Measurements from ENCODE around the gene LCP2.

LCP2 gene

DNA sequence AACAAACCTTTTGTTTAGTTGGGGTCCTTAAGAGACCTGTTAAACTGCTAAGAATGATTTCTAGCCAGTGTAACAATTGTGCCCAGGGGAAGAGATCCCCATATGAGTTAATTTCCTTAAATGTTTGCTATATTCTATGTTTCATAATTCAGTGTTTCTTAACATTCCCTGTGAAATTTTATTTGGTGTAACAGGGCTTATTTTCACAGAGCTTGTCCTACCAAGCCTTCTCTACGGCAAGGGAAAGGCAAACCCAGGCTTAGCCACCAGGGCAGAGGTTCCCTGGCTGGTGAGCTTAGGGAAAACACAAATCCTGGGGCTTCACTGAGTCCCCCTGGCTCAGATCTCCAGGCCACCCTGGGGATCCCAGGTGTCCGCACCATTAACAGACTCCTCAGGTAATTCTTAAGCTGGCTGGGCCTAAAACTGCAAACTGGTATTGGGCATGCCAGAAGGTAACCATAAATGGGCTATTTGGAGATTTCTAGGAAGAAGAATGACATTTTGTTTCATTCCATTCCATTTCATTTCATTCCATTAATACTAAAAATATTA lies 17.0 kb upstream of the LCP2 start:
- no peak for DNase-seq

DNA sequence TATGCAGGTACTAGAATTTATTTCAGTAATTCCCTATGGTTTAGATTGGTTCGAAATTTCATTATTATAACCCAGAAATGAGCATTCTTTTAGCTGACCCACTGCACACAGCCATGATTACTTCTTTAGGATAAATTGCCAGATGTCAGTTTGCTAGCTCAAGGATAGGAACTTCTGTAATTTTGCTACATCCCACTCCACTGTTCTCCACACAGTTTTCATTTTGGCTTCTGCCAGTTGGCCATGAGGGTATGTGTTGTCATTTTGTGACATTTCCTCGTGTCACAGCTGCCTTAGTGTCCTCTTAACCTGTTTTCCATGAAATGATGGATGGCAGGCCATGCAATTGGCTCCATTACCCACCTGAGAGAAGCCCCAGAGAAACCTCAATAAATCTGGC lies 16.2 kb upstream of the LCP2 start:
- DNase-seq = no peak

DNA sequence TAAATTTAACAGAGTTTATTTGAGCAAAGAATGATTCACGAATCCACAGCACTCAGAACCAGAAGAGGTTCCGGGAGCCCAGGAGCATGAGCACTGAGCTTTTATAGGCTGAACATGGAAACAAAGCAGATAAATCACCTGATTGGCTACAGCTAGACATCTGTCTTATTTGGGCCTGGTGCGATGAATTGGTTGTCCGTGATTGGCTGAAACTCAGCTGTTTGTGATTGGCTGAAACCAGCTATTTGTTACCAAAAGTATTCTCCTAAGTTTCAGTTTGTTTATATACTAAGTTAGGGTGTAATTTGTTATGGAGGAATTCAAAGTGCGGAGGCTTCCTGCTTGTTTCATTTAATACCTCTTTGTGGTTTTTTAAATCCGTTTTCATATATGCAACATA lies 15.8 kb upstream of the LCP2 start:
- no peak for DNase-seq

DNA sequence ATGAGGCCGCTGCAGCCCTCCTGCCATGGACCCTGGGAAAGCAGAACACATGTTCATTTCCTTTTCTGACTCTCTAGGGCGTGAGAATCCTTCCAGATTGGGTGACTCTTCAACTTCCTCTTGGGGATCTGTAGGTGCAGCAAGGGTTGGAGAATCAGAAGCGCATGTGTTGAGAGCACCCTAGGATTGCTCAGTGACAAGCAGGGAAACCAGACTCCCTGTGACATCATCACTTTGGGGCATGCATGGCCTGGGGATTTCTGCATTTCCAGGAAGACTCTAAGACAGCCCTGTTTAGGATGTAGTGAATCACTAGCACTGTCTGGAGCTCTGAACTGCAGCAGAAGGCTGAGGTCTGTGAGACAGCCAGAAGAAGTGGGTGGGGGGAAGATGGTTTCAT lies 15.1 kb upstream of the LCP2 start:
- DNase-seq = no peak

DNA sequence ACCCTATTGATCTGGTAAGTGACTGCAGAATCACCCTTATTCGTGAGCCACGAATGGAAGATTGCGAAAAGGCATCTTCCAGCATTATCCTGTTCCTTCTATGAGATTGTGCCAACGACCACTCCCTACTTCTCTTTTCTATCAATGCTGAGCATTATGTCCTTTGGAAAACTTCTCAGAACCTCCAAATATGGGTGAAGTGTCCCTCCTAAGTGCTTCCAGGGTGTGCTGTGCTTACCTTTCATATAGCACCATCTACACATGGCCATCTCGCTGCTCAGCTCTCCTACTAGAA lies 14.7 kb upstream of the LCP2 start:
- DNase-seq = no peak

DNA sequence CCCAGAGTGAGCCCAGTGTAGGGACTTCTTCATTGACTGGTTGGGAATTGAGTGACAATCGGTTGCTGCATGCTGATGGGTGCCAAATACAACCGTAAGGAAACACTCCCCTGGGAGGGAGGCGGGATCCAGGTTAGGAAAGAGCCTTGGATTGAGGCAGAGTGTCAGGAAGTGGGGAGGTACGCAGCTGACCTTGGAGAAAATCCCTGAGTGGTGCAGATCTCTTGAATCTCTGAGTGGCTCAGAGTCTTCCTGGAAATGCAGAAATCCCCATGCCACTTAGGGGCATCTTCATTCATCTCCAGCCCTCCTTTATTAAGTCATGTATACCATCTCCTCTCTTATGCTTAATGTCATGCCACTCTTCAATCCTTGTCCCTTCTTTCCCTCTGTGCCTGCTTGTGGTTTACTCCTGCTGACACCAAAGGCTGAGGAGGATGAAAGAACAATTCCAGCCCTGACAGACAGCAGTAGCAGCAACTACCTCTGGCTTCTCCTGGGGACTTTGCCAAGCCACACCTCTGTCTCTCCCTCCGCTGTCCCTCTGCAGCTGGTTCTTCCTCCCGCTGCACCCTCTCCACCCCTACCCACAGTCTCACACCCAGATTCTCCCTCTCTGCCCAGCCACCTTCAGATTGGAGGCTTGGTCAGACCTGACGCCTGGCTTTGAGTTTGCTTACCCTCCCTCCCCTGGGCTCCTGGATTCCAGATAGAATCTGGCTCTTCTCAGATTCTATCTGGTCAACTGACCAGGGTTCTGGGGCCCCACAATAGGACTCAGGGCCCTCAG lies 14.1 kb upstream of the LCP2 start:
- DNase-seq = no peak

DNA sequence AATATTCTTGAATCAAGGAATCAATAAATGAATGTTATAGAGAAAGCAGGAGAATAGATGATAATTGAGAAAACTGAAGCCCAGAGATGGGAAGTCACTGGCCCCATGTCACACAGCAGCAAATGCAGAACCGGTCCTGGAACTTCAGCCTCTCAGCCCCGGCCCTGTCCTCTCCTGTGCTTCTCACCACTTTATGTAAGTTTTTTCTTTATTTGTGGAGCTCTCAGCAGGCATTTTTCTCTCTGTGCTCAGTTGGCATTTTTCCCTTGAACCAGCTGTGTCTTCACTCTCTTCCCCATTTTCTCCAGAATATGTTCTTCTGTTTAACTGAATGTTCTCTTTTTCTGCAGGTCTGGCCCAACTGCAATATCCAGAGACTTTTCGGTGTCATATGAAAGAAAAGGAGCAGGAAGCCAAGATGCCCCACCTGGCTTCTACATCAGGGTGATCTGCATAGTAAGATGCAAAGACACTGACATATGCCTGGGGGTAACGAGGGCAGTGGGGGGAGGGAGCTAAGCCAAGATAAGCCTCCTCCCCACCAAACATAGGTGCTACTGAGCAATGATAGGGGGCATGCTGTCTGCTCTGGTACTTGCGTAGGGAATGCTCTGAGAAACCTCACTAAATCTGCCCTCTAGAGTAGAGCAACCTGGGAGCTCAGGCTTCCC lies 12.8 kb upstream of the LCP2 start:
- no peak for DNase-seq

DNA sequence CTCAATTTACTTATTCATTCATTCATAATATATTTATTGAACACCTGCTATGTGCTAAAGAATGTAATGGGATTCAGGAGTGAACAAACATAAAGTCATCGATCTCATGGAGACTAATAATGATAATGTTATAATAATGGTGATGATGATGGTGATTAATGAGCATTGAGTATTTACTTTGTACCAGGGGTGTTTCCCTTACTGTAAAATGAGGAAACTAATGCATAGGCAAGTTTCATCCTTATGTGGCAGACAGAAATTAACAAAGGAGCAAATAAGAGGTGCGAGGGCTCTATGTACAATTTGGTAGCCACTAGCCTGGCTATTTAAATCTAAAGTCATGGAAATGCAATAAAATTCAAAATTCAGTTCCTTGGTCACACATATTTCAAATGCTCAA lies 11.1 kb upstream of the LCP2 start:
- DNase-seq = no peak

DNA sequence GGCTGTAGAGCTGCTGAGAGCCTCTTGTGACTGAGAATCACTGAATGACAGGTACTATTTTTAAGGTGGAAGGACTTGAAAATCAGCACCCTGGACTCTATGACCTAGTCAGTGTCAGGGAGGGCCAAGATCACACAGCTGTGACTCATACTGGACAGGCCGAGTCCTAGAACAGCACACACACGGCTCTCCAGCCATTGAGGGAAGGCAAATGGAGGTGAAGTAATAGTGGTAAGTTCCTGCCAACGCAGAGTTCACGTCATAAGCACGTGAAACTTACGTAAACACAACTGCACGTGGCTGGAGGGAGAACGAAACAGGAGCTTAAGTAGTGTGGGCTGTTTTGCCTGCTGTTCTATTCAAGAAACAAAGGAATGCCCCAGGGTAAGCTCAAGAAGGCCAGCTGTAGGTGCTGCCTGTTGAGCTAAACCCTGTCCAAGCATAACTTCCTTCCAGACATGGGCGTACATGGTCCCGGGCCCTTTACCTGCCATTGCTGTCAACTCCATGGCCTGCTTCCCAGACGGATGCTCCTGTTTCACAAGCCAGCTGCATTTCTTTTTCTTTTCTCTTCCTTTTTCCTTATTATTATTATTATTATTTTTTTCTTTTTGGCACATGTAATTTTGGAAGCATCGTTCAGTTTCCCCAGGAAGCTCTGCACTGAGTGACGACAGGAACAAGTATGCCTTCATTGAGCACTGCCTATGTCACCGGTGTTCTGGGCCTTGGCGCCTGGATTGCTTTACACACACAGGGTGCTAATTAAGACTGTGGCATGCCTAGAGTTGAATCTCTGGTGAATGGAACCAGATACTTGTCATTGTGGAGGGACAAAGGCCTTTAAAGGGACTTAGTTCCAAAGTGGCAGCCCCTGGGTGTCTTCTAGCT lies 10.2 kb upstream of the LCP2 start:
- no peak for DNase-seq

DNA sequence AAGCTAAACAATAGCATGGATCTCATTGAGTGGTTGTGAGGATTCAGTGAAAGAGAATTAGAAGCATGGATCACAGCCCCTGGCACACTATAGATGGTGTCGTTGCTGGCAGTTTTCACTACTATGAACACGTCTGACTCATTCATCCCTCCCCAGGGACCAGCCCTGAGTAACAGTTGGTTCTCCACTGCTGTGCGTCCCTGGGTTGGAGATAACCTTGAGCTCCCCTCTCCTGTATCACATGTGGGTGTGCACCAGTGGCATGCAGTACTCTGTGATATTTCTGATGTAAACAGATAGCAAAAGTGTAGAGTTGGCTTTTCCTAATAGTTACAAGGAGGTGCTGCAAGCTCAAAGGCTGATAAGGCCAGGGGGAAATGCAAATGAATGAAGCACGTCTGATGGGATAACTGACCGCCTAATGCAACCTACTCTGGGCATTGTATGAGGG lies 8.8 kb upstream of the LCP2 start:
- DNase-seq = no peak

DNA sequence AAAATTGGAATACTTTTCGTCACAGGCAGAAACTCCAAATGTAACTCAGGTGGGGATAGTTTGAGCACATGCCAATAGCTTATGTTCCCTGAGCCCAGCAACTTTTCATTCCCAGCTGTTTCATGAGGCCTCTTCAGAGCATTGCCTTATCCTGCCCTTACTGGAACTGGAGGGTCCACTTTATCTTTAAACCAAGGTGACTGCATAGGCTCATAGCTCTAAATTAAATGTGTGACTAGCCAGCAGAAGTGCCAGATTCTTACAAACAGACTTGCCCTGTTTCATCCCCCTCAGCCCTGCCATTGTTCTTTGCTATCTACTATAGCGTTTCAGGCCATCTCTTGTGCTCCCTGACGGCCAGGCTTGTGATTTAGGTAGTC lies 8.1 kb upstream of the LCP2 start:
- no peak for DNase-seq

DNA sequence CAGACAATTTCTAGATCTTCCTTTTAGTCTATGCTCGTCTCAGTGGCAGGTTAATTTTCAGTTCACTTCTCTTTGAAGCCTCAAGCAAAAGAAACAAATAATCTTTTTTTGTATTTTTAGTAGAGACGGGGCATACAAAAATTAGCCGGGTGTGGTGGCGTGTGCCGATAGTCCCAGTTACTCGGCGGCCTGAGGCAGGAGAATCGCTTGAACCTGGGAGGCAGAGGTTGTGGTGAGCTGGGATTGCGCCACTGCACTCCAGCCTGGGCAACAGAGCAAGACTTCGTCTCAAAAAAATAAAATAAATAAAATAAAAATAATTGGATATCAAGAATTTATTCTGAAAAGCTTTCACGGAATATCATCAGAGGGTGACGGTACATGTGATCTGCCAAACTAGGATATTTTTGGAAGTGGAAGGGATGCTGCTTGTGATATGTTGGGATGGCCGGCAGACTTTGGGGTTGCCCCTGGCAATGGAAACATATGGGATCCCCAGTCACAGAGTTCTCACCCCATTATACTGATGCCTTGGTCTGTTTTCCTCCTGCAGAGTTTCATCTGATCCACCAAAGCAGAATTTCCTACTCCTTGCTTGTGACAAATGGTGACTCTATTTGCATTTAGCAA lies 7.6 kb upstream of the LCP2 start:
- no peak for DNase-seq

DNA sequence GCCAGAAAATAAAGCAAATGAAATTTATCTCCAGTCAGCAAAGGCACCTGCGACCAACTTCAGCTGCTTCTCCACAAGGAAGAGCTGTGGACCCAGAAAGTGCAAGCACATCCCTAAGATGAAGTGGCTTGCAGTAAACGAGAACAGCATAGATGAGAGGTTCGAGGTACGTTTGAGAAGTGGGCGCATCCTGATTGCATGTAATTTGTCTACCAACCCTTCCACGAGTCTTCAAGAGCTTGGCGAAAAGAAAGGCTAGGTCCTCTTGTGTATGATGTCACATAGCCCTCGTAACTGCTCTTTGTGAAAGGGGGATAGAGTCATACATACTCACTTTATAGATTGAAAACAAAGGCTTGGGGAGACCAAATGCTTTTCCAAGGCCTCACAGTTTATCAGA lies 6.0 kb upstream of the LCP2 start:
- DNase-seq = no peak

DNA sequence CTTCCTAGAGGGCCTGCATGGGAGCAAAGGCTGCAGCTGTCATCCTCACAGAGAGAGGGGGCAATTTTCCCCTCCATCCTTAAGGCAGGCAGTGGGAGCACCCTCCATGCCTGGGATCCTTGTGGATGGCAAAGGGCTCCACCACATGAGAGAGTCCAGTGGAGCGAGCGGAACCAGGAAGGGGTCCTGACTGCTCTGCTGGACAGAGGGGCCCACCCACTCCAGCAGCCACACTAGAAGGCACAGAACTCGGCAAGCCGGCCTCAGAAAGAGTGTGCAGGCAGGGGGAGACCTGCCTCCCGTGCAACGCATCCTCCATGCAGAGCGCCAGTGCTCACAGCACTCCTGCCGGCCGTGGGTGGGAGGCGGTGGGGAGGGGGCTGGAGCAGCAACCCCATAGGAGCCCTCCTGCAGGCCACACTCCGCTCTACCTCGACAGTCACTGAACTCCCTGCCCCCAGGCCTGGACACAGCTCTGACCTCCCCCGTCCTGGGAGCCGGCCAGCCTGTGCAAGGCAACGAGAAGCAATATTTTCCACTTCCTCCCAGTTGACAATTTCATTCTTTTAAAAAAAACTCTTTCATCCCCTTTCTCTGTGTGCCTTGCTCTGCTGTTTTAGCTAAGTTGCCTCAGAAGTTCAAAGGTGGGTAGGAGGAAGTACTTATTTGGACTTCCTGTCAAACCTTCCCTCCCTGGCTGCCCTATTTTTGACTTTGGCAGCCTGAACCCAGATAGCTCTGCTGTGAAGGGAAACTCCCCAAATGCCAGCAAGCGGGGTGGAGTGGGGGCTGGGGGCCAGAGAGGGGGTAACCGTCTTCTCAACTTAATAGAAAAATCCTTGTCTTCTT lies 5.3 kb upstream of the LCP2 start:
- DNase-seq = no peak

DNA sequence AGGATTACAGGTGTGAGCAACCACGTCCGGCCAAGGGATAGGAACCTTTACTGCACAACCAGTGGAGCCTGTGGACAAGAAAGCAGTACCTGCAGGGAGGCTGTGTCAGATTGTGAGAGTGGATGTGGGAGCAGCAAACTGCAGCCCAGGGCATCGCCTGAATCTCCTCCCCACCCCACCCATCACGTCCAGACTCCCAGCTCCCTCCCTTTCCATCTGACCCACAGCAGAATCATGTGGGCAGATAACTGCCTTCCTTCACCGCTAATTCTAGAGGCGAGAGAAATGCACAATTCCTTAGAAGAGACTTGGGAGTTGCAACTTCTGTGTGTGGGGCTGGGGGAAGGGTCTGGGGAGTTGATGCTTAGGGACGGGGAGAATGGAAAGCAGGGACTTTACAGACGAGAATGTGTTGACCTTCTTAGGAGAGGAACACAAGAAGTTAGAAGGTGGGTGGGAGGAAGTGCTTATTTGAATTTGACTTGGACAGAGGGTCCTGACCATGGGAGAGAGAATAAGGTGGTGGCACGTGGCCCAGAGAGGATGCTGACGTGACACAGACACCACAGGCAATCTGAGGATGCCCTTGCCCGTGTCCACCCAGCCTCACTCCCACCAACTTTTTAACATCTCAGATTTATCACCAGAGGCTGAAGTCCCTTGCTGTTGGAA lies 4.5 kb upstream of the LCP2 start:
- DNase-seq = no peak

DNA sequence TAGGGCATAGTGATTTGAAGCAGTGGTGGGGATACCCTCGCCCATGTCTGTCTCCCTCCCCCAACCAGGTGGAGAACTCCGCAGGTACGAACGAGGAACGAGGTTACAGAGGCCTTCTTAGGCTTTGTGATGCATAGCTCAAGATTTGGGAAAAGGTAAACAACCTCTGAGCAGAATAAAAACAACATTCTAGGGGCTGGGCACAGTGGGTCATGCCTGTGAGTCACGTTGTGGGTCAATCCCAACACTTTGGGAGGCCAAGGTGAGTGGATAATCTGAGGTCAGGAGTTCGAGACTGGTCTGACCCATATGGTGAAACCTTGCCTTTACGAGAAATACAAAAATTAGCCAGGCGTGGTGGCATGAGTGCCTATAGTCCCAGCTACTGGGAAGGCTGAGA lies 3.6 kb upstream of the LCP2 start:
- no peak for DNase-seq

DNA sequence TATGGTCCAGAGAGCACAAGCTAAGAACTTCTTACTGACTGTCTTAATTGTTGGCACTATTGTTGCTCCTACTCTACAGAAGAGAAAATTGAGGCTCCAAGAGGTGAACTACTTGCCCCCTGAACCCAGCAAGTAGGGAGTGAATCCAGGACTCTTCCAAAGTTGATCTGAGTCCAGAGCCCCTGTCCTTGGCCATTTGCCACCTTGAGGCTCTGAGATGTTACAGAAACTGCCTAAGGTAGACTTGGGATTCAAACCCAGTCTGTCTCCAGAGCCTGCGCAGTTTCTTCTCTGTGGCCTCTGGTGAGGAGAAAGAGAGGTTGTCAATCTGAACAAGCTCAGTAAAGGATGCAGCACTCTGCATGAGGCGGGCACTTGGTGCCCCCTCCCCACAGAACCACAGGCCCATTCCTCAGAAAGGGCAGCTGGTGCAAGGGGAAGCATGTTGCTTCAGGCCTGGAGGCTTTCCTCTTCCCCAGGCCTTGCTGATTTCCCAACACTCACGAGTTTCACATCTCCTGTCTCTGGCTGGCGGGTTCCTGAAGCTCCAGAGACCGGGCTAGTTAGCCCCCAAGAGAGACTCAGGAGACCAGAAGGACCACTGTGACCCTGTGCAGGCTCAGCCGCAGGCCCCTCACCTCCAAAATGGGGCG lies 2.9 kb upstream of the LCP2 start:
- no peak for DNase-seq

DNA sequence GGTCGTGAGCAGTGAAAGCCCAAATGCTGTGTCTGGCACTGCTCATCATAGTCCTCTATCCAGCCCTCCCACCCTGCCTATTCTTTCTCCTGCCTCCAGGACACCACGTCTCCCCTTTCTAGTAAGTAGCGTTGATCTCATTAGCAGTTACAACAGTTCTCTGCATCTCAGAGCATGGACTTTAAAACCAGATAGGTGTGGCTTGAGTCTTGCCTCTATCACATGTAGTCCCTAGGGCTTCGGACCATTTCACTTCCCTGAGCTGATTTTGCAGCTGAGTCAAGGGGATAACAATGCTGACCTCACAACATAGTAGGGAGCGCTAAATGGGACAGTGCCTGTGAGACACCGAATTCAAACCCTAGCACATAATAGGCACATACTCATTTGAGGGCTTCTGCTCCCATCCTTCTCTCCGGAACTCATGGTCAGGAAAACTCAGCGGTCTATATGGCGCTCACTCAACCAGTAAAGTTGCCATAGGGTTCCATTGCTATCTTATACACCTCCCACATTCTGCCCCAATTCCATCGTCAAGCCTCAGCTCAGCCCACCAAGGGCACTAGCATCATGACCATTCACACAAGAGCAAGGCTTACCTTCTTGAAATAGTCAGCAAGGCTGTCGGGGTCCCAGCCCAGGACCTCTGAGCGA lies 515 bp downstream of the LCP2 start:
- no peak for DNase-seq

DNA sequence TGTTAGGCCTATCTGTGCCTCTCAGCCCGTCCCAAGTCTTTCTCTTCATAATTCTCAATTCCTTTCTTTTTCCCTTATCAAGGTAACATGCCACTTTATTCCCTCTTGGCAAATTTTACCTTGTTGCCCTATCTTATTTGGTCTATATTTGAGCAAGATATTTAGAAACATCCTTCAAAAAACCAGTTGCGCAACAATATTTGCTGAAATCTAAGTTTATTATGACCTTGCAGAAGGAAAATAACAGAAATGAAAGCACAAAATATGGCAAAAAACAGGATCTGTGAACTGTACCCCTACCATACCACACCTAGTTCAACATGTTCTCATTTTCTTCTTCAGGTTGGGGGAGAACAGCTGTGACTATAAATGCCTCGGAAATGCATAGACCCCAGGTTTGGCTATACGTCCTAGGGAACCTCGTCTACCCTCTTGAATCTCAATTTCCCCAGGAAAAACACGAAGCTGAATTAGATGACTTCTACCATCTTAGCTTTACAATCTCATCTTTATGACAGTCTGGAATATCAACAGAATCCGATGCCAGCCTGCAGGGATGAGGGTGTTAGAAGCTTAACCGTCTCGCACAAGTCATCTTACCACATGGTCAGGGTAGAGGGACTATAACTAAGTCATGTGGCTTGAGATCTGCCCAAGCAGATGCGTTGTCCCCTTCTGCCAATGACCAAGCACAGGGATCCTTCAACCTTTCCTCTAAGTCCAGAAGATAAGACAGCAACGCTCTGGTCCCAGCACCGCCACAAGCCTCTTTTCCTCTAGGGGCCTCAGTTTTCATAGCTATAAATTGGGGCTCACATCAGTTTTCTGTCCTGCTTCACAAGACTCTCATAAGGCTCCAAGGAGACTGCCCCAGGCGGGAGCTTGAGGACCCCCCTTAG lies 1.3 kb downstream of the LCP2 start:
- DNase-seq = no peak

All from NCI-H1105 (cell line).